Small intestine (tissue), 7 donors: ENCODE measurements around the gene MCL1. TPM values are rescaled to one million over a fixed set of nuclear protein-coding genes. Genes with fewer than 3 reads are reported as not detected.
"Not testable (repeated sequence)": the region's sequence is repeated elsewhere in the genome, so short reads cannot be mapped to it uniquely, and the experiment has no call there.

Experiments used
- DNase-seq, 2 donors: peaks; one replicate each; pipeline versions ENCODE4 v3.0.0 to v3.0.0-alpha.2; 2013
- FAIRE-seq: peaks from 2 replicates; lab custom pipeline; 2012; peaks lifted over from hg19 to GRCh38; lab: Jason Lieb, UNC
- H3K27ac ChIP-seq, 3 donors: one replicate each; pipeline ENCODE4 v1.5.1; 2013; ENCODE audit warnings: low read length in 2 of 3, mild to moderate bottlenecking in 2 of 3, control low read depth in 1 of 3, inconsistent platforms in 1 of 3, low read depth in 1 of 3, moderate library complexity in 1 of 3
- H3K27me3 ChIP-seq, 3 donors: one replicate each; pipeline ENCODE4 v1.6.1; 2013; ENCODE audit warnings: low read length in 3 of 3, inconsistent platforms in 1 of 3; ENCODE audit not compliant: control insufficient read depth in 3 of 3, insufficient read depth in 3 of 3
- H3K36me3 ChIP-seq, 3 donors: one replicate each; pipeline ENCODE4 v1.6.1; 2013; ENCODE audit warnings: low read length in 3 of 3, inconsistent platforms in 1 of 3, low read depth in 1 of 3, mild to moderate bottlenecking in 1 of 3, moderate library complexity in 1 of 3; ENCODE audit not compliant: control insufficient read depth in 3 of 3, insufficient read depth in 2 of 3
- H3K4me1 ChIP-seq, 3 donors: one replicate each; pipeline ENCODE4 v1.6.1; 2013; ENCODE audit warnings: low read length in 2 of 3, inconsistent platforms in 1 of 3, low read depth in 1 of 3, mild to moderate bottlenecking in 1 of 3, moderate library complexity in 1 of 3; ENCODE audit not compliant: control insufficient read depth in 3 of 3, insufficient read depth in 2 of 3
- H3K4me3 ChIP-seq, 3 donors: one replicate each; pipeline ENCODE4 v1.5.1; 2013; ENCODE audit warnings: low read length in 3 of 3, control low read depth in 1 of 3, inconsistent platforms in 1 of 3, low read depth in 1 of 3, mild to moderate bottlenecking in 1 of 3, moderate library complexity in 1 of 3
- H3K9me3 ChIP-seq, 2 donors: one replicate each; pipeline ENCODE4 v1.6.1; 2013; ENCODE audit warnings: low read depth in 1 of 2, low read length in 1 of 2; ENCODE audit not compliant: control insufficient read depth in 2 of 2, insufficient read depth in 1 of 2
- WGBS, 3 donors: extraction: QIAGEN DNeasy Blood & Tissue Kit; methylation state at CpG; one replicate each; pipeline ENCODE4 v1.1.7; 2013; 5-methylcytosine and 5-hydroxymethylcytosine counted together
- polyA plus RNA-seq, 4 donors: library from polyadenylated mRNA; stranded (reverse) in 3 of 4; unstranded in 1 of 4; fragments of 200-250 nt in 3 of 4; fragments of 120-200 nt in 1 of 4; gene quantifications; one replicate each; pipeline versions ENCODE4 v1.2.1 to v1.2.3, GENCODE V29; 2013
- donor health status: healthy with polysubstance abuse.
- donor health status: control.
- donor health status: control.
- donor health status: Bipolar disorder and iron deficiency.
- donor health status: healthy.

The MCL1 gene
- polyA plus RNA-seq, 4 donors = 87.0 to 189 (median 105) TPM

DNA sequence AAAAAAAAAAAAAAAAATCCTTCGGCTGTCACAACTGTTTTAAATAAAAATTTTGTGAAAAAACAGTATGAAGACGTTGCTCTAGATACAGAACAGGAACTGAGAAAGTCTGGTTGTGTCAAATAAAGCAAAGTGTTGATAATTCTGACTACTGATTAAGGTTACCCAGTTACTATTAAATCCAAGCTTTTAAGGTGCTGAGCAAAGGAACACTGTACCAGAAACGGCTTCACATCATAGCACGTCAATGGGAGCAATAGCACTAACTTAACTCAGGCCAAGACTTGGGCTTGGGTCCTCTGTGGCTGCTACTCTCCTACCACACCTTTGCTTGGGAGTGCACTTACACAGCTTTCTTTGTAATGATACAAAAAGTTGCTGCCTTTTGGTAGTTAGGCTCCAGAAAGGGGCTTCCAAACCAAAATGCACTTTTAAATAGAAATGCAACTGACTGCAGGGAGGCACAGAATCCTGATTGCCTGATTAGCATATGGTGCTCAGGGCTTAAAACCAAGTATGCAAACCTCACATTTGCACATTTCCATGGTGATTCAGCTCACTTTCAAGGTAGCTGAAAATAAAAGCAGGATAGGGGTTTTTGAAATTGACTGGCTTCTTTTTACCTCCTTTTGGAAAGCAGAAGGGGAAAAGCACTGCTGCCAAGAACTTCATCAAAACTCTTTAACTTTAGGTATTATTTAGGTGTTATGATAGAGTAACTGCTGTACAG is 6.3 kb downstream of the MCL1 start:
- Histone ChIP-seq H3K27ac (peak overlapping the region in 2 of 3 donors; percentile 2 to 80), H3K36me3 (peaks cover 13 to 50% (median 16%) of the 10 kb centered on the region in 3 donors), H3K27me3 (no peaks in the 10 kb centered on the region), H3K4me3 (no peak overlapping the region), H3K4me1 (peaks cover 3 to 38% (median 19%) of the 10 kb centered on the region in 3 donors), H3K9me3 (no peaks in the 10 kb centered on the region)
- WGBS, 3 donors = 47 to 67% (median 51%) methylated on average over 4 of the region's 4 CpGs
- DNase-seq (peak in 1 of 2 donors; percentile 24), FAIRE-seq (no peak)

DNA sequence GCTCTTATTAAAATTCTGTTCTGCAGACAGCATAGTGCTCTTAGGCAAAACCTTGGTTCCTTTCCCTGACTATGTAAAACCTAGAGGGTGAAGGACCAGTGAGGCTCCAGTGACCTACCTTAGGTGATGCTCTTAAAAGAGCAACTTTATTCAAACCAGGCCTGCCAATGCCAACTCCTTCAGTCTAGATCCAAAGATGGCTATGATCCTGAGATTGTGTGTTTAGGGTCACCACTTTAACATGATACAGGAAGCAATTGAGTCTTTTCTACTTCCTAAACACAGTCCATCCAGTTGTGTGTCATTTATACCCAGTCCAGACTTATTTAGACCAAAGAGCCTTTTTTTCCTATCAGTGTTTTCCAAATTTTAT is 10.8 kb downstream of the MCL1 start:
- Histone ChIP-seq H3K36me3 (peaks cover 4 to 46% (median 6%) of the 10 kb centered on the region in 3 donors), H3K4me3 (no peak overlapping the region), H3K9me3 (no peaks in the 10 kb centered on the region), H3K4me1 (peaks cover 4 to 56% (median 31%) of the 10 kb centered on the region in 3 donors), H3K27ac (peak overlapping the region; percentile 81 to 90 (median 85)), H3K27me3 (no peaks in the 10 kb centered on the region)
- DNase-seq (no peak), FAIRE-seq (no peak)

DNA sequence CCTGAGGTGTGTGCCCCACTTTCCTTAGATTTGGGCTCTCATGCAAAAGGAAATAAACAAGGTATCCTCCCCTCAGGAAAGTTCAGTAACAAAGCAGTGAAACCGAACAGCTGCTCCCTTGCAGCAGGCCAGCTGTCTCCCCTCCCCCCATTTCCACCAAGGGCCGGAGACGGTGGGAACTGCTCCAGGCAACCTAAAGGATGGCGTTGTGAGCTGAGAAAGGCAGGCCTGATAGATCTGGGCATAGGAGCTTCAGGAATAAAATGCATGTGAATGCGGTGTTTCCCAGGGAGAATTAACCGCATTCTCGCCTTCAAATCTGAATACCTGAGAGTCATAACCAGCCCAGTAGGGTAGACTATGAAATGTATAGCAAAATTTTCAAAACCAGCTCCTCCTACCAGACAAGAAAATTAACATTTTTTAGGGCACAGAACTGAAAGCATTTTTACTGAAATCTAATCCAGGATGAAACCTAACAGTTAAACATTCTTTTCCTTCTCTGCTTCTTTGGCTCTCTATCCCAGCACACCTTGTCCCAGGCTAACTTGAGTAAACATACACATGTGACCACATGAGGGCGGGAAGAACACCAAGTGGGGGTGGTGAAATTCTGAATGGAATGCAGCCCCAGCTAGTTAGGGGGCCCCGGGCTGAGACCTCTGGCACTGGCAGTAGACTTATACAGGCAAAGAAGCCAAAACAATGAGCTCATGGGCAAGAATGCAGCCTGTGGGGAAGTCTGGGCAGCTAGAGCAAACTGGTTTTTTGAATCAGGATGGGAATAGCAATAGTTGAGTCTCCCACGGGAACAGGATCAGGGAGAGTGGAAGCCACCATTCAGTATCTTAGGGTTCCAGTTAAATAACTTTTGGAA is 11.5 kb downstream of the MCL1 start:
- H3K9me3 ChIP-seq = no peaks in the 10 kb centered on the region
- peak overlapping the region; percentile 81 to 90 (median 85) for H3K27ac ChIP-seq
- H3K4me3 ChIP-seq = peak overlapping the region in 2 of 3 donors; percentile 3 to 29
- no peak for FAIRE-seq
- H3K36me3 ChIP-seq = peaks cover 0 to 42% (median 3%) of the 10 kb centered on the region in 3 donors
- peak; percentile 81 to 92 for DNase-seq
- H3K4me1 ChIP-seq = peaks cover 4 to 63% (median 32%) of the 10 kb centered on the region in 3 donors
- WGBS, 3 donors = 2 to 5% (median 3%) methylated on average over 10 of the region's 10 CpGs
- no peaks in the 10 kb centered on the region for H3K27me3 ChIP-seq

DNA sequence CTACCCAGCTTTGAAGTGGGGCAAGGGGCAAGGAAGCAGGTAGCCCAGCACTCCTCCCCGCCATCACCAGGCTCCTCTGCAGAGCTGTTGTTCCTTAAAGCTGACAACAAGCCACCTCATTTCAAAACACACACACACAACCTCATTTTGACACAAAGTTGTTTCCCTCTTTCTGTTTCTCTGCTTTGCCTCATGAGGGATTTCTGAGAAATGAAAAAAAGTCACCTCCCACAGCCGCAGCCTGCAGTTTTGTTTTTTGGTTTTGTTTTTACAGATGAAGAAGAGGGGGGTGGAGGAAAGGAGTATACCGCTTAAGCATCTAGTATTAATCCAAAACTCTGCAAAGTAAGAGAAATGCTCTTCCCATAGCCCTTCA is 12.1 kb downstream of the MCL1 start:
- FAIRE-seq (no peak), DNase-seq (peak in 1 of 2 donors; percentile 63)
- WGBS, 3 donors = 7 to 31% (median 22%) methylated on average over 3 of the region's 3 CpGs
- H3K4me1 ChIP-seq = peaks cover 4 to 67% (median 33%) of the 10 kb centered on the region in 3 donors
- no peaks in the 10 kb centered on the region for H3K9me3 ChIP-seq
- peaks cover 0 to 39% (median 0%) of the 10 kb centered on the region in 3 donors for H3K36me3 ChIP-seq
- peak overlapping the region; percentile 67 to 90 (median 85) for H3K27ac ChIP-seq
- peak overlapping the region in 1 of 3 donors; percentile 3 for H3K4me3 ChIP-seq
- no peaks in the 10 kb centered on the region for H3K27me3 ChIP-seq

DNA sequence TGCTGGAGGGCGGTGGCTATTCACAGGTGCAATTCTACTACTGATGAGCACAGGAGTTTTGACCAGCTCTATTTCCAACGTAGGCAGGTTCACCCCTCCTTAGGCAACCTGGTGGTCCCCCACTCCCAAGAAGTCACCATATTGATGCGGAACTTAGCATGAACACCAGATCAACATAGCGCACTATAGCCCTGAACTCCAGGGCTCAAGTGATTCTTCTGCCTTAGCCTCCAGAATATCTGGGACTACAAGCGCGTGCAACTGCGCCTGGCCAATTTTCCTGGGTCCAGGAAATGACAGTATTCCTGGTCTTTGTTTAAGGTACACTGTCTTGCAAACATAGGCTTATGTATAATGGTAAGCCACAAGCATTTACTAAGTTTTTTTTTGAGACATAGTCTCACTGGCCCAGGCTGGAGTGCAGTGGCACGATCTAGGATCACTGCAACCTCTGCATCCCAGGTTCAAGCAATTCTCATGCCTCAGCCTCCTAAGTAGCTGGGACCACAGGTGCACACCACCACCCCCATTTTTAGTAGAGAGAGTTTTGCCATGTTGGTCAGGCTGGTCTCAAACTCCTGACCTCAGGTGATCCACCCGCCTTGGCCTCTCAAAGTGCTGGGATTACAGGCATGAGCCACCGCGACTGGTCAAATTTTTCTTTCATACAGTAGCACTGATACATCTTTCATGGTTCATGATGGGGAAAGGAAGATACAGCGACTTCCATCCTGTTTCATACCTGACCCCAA is 12.6 kb downstream of the MCL1 start:
- 75 to 89% (median 83%) methylated on average over 12 of the region's 12 CpGs for WGBS, 3 donors
- DNase-seq (no peak), FAIRE-seq (no peak)
- no peak overlapping the region for H3K4me3 ChIP-seq
- peak overlapping the region; percentile 67 to 90 (median 85) for H3K27ac ChIP-seq
- H3K36me3 ChIP-seq = peaks cover 0 to 33% (median 0%) of the 10 kb centered on the region in 3 donors
- H3K9me3 ChIP-seq = no peaks in the 10 kb centered on the region
- H3K4me1 ChIP-seq = peaks cover 4 to 72% (median 33%) of the 10 kb centered on the region in 3 donors
- no peaks in the 10 kb centered on the region for H3K27me3 ChIP-seq

DNA sequence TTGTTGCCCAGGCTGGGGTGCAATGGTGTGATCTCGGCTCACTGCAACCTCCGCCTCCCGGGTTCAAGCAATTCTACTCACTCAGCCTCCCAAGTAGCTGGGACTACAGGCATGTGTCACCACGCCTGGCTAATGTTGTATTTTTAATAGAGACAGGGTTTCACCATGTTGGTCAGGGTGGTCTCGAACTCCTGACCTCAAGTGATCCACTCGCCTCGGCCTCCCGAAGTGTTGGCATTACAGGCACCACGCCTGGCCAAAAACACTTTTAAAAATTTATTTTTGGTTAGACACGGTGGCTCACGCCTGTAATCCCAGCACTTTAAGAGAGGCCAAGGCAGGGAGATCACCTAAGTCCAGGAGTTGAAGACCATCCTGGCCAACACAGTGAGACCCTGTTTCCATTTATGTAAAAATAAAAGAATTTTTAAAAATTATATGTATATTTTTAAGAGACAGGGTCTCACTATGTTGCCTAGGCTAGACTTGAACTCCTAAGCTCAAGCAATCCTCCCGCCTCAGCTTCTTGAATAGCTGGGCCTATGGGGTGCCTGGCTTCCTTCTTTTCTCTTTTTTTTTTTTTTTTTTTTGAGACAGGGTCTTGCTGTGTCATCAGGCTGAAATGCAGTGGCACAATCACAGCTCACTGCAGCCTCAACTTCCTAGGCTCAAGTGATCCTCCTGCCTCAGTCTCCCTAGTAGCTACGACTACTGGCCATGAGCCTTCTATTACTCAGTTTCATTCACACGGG is 14.0 kb downstream of the MCL1 start:
- not testable (repeated sequence) for H3K9me3 ChIP-seq, H3K4me3 ChIP-seq, FAIRE-seq, DNase-seq, H3K27me3 ChIP-seq
- 83 to 91% (median 83%) methylated on average over 14 of the region's 14 CpGs for WGBS, 3 donors
- peaks cover 7 to 80% (median 37%) of the 10 kb centered on the region in 3 donors for H3K4me1 ChIP-seq
- peaks cover 0 to 21% (median 0%) of the 10 kb centered on the region in 3 donors for H3K36me3 ChIP-seq
- H3K27ac ChIP-seq = peak overlapping the region in 2 of 3 donors; percentile 27 to 80

DNA sequence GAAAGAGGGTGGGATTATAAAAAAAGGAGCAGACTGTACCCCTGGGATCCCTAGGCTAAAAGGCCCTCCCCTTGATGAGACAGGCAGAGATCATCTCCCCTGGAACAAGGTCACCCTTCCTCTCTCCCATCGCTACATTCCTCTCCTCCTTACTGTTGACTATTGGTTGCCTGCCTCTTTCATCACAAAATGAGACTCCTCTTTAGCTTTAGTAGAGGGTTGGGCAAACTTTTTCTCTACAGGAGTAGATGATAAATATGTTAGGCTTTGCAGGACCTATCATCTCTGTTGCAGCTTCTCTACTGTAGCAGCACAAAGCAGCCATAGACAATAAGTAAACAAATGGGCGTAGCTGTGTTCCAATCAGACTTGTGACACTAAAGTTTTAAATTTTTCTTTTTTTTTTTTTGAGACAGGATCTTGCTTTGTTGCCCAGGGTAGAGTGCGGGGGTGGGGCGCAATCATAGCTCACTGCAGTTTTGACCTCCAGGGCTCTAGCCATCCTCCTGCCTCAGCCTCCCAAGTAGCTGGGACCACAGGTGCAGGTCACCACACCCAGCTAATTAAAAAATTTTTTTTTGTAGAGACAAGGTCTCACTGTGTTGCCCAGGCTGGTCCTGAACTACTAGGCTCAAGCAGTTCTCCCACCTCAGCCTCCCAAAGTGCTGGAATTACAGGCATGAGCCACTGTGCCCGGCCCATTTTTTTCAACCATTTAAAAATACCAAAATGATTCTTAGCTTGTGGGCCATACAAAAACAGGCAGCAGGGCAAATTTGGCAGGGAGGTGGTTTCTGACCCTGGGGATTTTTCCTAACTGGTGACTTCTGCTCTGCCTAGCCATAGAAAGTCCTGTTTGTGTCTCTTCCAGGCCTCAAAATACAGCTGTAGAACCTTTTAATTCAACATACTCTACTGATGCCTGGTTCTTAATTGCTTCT is 15.1 kb downstream of the MCL1 start:
- Histone ChIP-seq H3K27ac (peak overlapping the region; percentile 68 to 100 (median 100)), H3K36me3 (peaks cover 0 to 14% (median 0%) of the 10 kb centered on the region in 3 donors), H3K9me3 (no peaks in the 10 kb centered on the region), H3K27me3 (no peaks in the 10 kb centered on the region), H3K4me1 (peaks cover 7 to 77% (median 39%) of the 10 kb centered on the region in 3 donors), H3K4me3 (peak overlapping the region in 1 of 3 donors; percentile 5)
- WGBS, 3 donors = 69 to 82% (median 72%) methylated on average over 5 of the region's 5 CpGs
- no peak for DNase-seq
- FAIRE-seq = no peak
